Activated CD4-positive, CD25-positive, alpha-beta regulatory T cell treated with anti-CD3 and anti-CD28 coated beads, Interleukin-2, amount 50 U/mL, for 16 hours (primary cell): ENCODE measurements around the gene SERPIND1.
"Not testable (repeated sequence)": the region's sequence is repeated elsewhere in the genome, so short reads cannot be mapped to it uniquely, and the experiment has no call there.

ENCODE experiments used
- DNase-seq: peaks from one replicate; pipeline ENCODE4 v3.0.0-alpha.2; 2020; ENCODE audit warnings: low read depth, low spot score

The SERPIND1 gene, protein sequence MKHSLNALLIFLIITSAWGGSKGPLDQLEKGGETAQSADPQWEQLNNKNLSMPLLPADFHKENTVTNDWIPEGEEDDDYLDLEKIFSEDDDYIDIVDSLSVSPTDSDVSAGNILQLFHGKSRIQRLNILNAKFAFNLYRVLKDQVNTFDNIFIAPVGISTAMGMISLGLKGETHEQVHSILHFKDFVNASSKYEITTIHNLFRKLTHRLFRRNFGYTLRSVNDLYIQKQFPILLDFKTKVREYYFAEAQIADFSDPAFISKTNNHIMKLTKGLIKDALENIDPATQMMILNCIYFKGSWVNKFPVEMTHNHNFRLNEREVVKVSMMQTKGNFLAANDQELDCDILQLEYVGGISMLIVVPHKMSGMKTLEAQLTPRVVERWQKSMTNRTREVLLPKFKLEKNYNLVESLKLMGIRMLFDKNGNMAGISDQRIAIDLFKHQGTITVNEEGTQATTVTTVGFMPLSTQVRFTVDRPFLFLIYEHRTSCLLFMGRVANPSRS

DNA sequence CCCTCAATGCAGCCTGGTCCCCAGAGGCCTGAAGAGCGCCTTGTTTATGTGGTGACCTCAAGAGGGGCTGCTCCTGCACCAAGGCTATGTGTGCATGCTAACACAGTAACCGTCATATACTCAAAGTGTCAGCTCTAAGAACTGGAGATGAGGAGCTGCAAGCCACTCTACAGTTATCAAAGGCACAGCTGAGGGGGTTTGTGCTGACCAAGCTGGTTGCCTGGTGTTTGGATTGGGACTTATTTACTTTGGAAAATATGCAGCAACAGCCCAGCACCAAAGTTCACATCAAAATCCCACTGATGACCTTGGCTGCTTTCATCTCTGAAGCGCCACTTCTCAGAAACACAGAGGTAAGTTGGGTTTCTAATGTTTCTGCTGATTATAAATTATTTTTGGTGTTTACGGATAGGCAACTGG, at the start of gene SERPIND1:
TSS of gene SERPIND1 (plus strand) at position 321 of the 420 bp plus-strand sequence. CDS start 5,200 bp downstream, outside the sequence.
- no peak for DNase-seq

- DNase-seq = no peak
Observed at GRCh38 chr22:20724676-20725454, 49.0 kb upstream of the SERPIND1 start.

GRCh38 chr22:20725987-20726558, 47.8 kb upstream of the SERPIND1 start:
- DNase-seq = no peak

GRCh38 chr22:20727118-20728015, 46.5 kb upstream of the SERPIND1 start:
- DNase-seq = no peak

GRCh38 chr22:20728523-20729190, 45.3 kb upstream of the SERPIND1 start:
- DNase-seq = no peak

DNA sequence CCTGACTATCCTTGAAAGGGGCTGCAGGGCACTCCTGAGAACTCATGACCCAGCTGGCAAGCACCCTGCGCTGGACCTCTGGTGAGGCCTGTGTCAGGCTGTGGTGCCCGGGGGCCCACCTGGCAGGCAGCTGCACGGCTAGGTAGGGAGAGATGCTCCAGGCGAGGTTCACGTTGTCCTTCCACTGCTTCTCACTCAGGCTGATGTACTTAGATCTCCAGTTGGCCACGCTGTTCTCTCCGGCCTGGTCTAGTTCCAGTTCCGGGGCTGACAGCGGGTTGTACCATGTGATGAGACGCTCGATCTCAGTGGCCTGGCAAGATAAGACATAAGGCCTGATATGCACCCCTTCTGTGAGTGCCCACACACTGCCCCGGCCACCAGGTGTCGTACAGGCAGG, 44.7 kb upstream of the SERPIND1 start:
- DNase-seq = no peak

GRCh38 chr22:20732431-20732830, 41.5 kb upstream of the SERPIND1 start:
- not testable (repeated sequence) for DNase-seq

- DNase-seq = not testable (repeated sequence)
Observed at GRCh38 chr22:20735356-20736162, 38.4 kb upstream of the SERPIND1 start.

GRCh38 chr22:20736891-20737290, 37.0 kb upstream of the SERPIND1 start:
- DNase-seq = not testable (repeated sequence)

DNA sequence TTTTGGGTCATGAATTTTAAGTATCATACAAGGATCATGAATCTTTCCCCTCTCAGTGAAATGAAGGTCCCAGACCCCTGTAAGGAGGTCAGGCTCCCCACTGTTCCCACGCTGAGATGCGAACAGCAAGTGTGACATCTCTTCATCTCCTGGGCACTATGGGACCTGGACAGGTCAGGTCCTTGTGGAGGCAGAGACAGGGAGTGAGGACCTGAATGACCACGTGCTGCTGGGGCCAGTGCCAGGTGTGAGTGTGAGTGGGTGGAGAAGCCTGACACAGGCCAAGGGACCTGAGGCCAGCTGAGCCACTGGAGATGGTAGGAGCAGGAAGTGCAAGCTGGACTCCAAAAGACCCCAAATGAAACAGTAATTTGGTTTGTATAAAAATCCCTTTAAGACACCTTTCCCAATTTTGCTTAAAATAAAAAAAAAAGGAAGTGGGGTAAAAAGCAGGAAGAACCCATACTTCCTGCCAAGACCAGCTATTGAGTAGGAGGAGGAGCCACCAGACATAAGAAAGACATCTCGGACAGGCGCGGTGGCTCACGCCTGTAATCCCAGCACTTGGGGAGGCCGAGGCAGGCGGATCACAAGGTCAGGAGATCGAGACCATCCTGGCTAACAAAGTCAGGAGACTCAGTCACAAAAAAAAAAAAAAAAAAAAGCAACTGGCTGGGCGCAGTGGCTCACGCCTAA, 35.4 kb upstream of the SERPIND1 start:
- no peak for DNase-seq

DNA sequence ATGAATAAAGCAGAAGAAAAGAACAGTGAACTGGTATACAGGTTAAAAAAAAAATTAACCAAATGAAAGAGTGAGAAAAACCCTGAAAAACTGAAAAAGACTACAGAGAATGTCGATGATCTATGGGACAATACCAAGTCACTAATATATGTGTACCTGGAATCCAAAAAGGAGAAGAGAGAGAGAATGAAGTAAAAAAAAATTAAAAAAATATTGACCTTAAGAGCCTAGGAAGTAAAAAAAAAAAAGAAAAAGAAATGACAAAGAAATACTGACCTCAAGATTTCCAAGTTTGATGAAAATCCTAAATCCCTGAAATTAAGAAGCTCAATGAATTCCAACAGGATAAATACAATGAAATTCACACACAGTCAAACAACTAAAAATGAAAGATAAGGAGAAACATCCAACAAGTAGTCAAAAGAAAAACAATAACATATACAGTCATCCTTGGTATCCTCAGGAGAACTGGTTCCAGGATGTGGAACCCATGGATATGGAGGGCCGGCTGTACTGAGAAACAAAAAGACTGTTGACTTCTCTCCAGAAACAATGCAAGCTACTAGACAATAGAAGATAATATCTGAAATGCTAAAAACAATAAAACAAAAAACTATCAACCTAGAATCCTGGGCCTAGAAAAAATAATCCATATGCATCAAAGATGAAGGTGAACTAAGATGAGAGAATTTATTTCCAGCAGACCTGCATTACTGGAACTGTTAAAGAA, 33.5 kb upstream of the SERPIND1 start:
- no peak for DNase-seq

DNA sequence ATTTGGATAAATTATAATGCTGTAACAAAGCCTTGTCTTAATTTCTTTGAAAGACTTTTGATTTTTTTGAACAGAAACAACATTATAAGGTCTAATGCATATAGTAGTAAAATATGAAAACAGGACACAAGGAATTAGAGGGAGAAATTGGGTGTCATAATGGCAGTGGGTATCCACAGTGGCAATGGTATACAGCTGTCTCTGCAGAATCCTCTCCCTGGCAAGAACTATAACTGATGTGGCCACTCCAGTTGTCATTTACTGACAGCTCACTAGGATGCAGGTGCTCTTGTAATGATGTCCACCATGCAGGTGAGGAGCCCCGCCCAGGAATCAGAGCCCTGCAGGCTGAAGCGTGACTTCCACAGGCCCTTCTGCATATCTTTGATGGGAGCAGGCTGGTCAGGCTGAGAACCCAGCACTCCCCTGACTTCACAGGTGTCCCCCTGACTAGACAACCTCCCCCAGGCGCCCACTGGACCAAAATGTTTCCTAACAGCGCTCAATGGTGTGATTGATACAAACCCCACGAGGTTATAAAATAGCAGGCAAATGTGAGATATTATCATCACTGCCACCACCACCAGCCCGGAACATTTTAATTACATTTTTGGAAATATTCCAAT, 32.8 kb upstream of the SERPIND1 start:
- no peak for DNase-seq

GRCh38 chr22:20741634-20742581, 32.0 kb upstream of the SERPIND1 start:
- peak; percentile 10 for DNase-seq

GRCh38 chr22:20742764-20743163, 31.1 kb upstream of the SERPIND1 start:
- DNase-seq = no peak

DNA sequence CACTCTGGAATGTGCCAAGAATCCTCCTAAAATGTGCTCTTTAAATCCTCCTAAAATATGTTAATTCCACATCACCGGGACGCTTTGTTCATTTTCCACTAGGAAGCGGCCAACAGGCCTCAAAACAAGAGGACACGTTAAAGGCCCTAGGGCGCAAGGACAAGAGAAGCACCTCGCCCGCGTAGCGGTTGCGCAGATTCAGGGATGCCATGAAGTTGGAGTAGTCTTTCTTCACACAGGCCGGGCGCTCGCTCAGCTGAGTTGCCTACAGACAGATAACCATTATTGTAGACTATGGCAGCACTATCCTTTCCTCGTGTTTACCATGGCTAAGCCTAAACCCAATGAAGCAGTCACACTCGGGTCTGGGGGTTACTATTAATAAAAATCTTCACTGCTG, 29.5 kb upstream of the SERPIND1 start:
- no peak for DNase-seq

DNA sequence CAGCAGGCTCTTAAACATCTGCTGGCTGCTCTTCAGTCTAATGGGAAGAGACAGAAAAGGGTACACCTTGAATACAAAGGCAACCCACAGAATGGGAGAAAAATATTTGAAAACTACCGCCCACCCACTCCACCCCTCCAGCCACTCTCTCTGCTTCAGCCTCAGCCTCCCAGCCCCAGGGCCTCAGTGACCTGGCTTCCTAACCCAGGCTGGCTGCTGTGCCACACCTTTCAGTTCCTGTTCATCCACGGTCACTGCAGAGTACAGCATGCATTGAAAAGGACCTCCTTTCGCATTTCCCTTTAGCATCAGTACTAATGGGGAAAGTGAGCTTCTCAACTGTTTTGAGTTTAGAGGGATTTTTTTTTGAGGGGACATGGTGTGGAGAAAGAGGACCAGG, 28.8 kb upstream of the SERPIND1 start:
- no peak for DNase-seq
